NK-92 (cell line): ENCODE measurements around the gene KCP.

Experiments
- DNase-seq: peaks from one replicate; lab custom pipeline; 2025; ENCODE audit not compliant: unreplicated experiment; lab: John Stamatoyannopoulos, UW

Gene KCP

GRCh38 chr7:128859232-128860157, 51.0 kb downstream of the KCP start:
- no peak for DNase-seq

- no peak for DNase-seq
Observed at GRCh38 chr7:128858380-128859231, 51.9 kb downstream of the KCP start.

- DNase-seq, result no peak
Observed at GRCh38 chr7:128856001-128856718, 54.3 kb downstream of the KCP start.

- no peak for DNase-seq
Observed at GRCh38 chr7:128855559-128855958, 55.0 kb downstream of the KCP start.

- no peak for DNase-seq
Observed at GRCh38 chr7:128854396-128854795, 56.1 kb downstream of the KCP start.

- no peak for DNase-seq
Observed at GRCh38 chr7:128853799-128854198, 56.7 kb downstream of the KCP start.

GRCh38 chr7:128852537-128853254, 57.8 kb downstream of the KCP start:
- no peak for DNase-seq

- no peak for DNase-seq
Observed at GRCh38 chr7:128849804-128850490, 60.6 kb downstream of the KCP start.

GRCh38 chr7:128849156-128849515, 61.4 kb downstream of the KCP start:
- no peak for DNase-seq

- no peak for DNase-seq
Observed at GRCh38 chr7:128848289-128849155, 62.0 kb downstream of the KCP start.

- no peak for DNase-seq
Observed at GRCh38 chr7:128847721-128848211, 62.7 kb downstream of the KCP start.

- no peak for DNase-seq
Observed at GRCh38 chr7:128846781-128847444, 63.6 kb downstream of the KCP start.

GRCh38 chr7:128845987-128846386, 64.5 kb downstream of the KCP start:
- DNase-seq, result no peak

- no peak for DNase-seq
Observed at GRCh38 chr7:128845475-128845874, 65.0 kb downstream of the KCP start.

- no peak for DNase-seq
Observed at GRCh38 chr7:128844777-128845311, 65.7 kb downstream of the KCP start.

- DNase-seq, result no peak
Observed at GRCh38 chr7:128843938-128844621, 66.4 kb downstream of the KCP start.
